K562 (cell line): ENCODE data around the gene TUBB4B. TPM values are rescaled to one million over a fixed set of nuclear protein-coding genes. Genes with fewer than 3 reads are reported as not detected.

Experiments used
- ATAC-seq: fragments of 200-7000 bp; cut with Tn5 transposase; 3 replicates; pipeline ENCODE4 v1.9.1; 2020; ENCODE audit warnings: moderate library complexity
- BruUV-seq: library from RNA; stranded (reverse); fragments of 400-500 nt; replicated peaks from 2 replicates; lab custom pipeline; 2021; lab: Mats Ljungman, UMichigan
- CTCF ChIA-PET: fragments of 300-600 bp; formaldehyde crosslinking; extraction: SDS; loops from one replicate; lab custom pipeline; 2021; ENCODE audit warnings: low intra/inter-chr PET ratio; lab: Yijun Ruan, JAX
- POLR2A ChIA-PET: fragments of 300-600, 350-650 bp; sonication (Branson Sonifier 250); formaldehyde crosslinking; extraction: SDS; loops from one replicate; lab custom pipeline; 2021; ENCODE audit warnings: antibody characterized with exemption, inconsistent platforms; lab: Yijun Ruan, JAX
- DNase-seq, 4 experiments: peaks; one replicate each; pipeline versions ENCODE4 v3.0.0 to v3.0.0-alpha.2; 2011 to 2018; ENCODE audit warnings: low spot score in 3 of 4, mixed read lengths in 3 of 4; ENCODE audit errors: extremely low read depth in 1 of 4
- FAIRE-seq: peaks from 2 replicates; lab custom pipeline; 2011; peaks lifted over from hg19 to GRCh38; lab: Jason Lieb, UNC
- H2AFZ ChIP-seq: 2 replicates; pipeline ENCODE4 v1.6.0; 2011; ENCODE audit warnings: low read depth, low read length, control low read depth, inconsistent platforms
- H3K27ac ChIP-seq: fragments of 200-600 bp; 3 replicates; pipeline ENCODE4 v1.8.0; 2011; ENCODE audit warnings: low read depth, mild to moderate bottlenecking, control low read depth, inconsistent platforms, low read length, moderate library complexity, mixed read lengths; ENCODE audit errors: extremely low read depth
- H3K27me3 ChIP-seq, 2 experiments: fragments of 300-600 bp in 1 of 2; 2 replicates in 1 of 2; 3 replicates in 1 of 2; pipeline versions ENCODE4 v1.6.0 to v1.8.0; 2011; ENCODE audit warnings: inconsistent platforms in 2 of 2, low read length in 2 of 2, mild to moderate bottlenecking in 1 of 2, mixed read lengths in 1 of 2, moderate library complexity in 1 of 2; ENCODE audit not compliant: control insufficient read depth in 2 of 2, insufficient read depth in 2 of 2
- H3K36me3 ChIP-seq: fragments of 300-600 bp; 3 replicates; pipeline ENCODE4 v1.8.0; 2011; ENCODE audit warnings: mild to moderate bottlenecking, low read length, inconsistent platforms; ENCODE audit not compliant: control insufficient read depth, insufficient read depth
- H3K4me1 ChIP-seq, 2 experiments: fragments of 200-600 bp in 1 of 2; replicated peaks in 1 of 2; 2 replicates in 1 of 2; 3 replicates in 1 of 2; pipeline versions ENCODE4 v1.5.1 to v1.8.0; 2011; ENCODE audit warnings: inconsistent platforms in 2 of 2, low read length in 2 of 2, mild to moderate bottlenecking in 1 of 2, mixed read lengths in 1 of 2, moderate library complexity in 1 of 2; ENCODE audit not compliant: control insufficient read depth in 2 of 2, insufficient read depth in 2 of 2
- H3K4me2 ChIP-seq: 2 replicates; pipeline ENCODE4 v1.6.1; 2011; ENCODE audit warnings: low read length, control low read depth, inconsistent platforms, mixed read lengths; ENCODE audit not compliant: insufficient read depth
- H3K4me3 ChIP-seq: fragments of 200-600 bp; sonication (generic), shearing (Covaris generic); 2 replicates; pipeline ENCODE4 v1.5.1; 2016; ENCODE audit warnings: control low read depth, inconsistent platforms
- H3K79me2 ChIP-seq: fragments of 200-600 bp; 3 replicates; pipeline ENCODE4 v1.8.0; 2011; ENCODE audit warnings: low read length, inconsistent platforms; ENCODE audit not compliant: control insufficient read depth, insufficient read depth
- H3K9ac ChIP-seq, 2 experiments: 2 replicates each; pipeline versions ENCODE4 v1.6.0 to v1.6.1; 2011; ENCODE audit warnings: low read depth in 2 of 2, low read length in 2 of 2, control low read depth in 1 of 2, inconsistent platforms in 1 of 2, mild to moderate bottlenecking in 1 of 2, mixed read lengths in 1 of 2; ENCODE audit not compliant: insufficient read depth in 1 of 2
- H3K9me1 ChIP-seq: one replicate; pipeline ENCODE4 v1.6.0; 2011; ENCODE audit warnings: inconsistent platforms, mild to moderate bottlenecking, low read length, moderate library complexity; ENCODE audit not compliant: control insufficient read depth, insufficient read depth
- H3K9me3 ChIP-seq: replicated peaks from 2 replicates; pipeline ENCODE4 v1.5.1; 2011; ENCODE audit warnings: low read depth, low read length, inconsistent platforms; ENCODE audit not compliant: control insufficient read depth, insufficient read depth
- H4K20me1 ChIP-seq: replicated peaks from 2 replicates; pipeline ENCODE4 v1.6.1; 2011; ENCODE audit warnings: low read length, inconsistent platforms, mixed read lengths; ENCODE audit not compliant: control insufficient read depth, insufficient read depth
- CREM ChIP-seq: IDR thresholded peaks from 2 replicates; pipeline ENCODE4 v1.6.1; 2014; ENCODE audit warnings: antibody characterized with exemption, low read depth
- CTCF ChIP-seq, 3 experiments: IDR thresholded peaks in 2 of 3; conservative IDR thresholded peaks in 1 of 3; 2 replicates each; pipeline ENCODE4 v1.5.1; 2011 to 2012; ENCODE audit warnings: low read length in 3 of 3, mild to moderate bottlenecking in 3 of 3, control low read depth in 2 of 3, improper control_type of control experiment in 1 of 3, inconsistent platforms in 1 of 3, low read depth in 1 of 3, mixed read lengths in 1 of 3, moderate library complexity in 1 of 3; ENCODE audit not compliant: insufficient read depth in 2 of 3
- HNRNPL ChIP-seq: fragments of 200-400 bp; formaldehyde crosslinking; IDR thresholded peaks from 2 replicates; pipeline ENCODE4 v1.6.1; 2017; ENCODE audit warnings: low read depth, mild to moderate bottlenecking, low read length
- POLR2G ChIP-seq: fragments of 200-400 bp; formaldehyde crosslinking; IDR thresholded peaks from 2 replicates; pipeline ENCODE4 v1.6.1; 2017; ENCODE audit warnings: low read depth, mild to moderate bottlenecking, antibody characterized with exemption, low read length, moderate library complexity
- WGBS: fragments of 100-300 bp; shearing (Covaris generic); methylation state at CpG from one replicate; pipeline ENCODE4 v1.1.6; 2016; ENCODE audit warnings: low coverage, mixed read lengths; ENCODE audit not compliant: insufficient coverage; ENCODE audit errors: missing lambda C conversion rate; 5-methylcytosine and 5-hydroxymethylcytosine counted together
- in situ Hi-C: fragments of 300-500 bp; cut with MboI; formaldehyde crosslinking; loops from 4 replicates; pipeline ENCODE4 v1.15.0; 2018; ENCODE audit warnings: inconsistent platforms, mixed read lengths
- intact Hi-C: fragments of 100-400 bp; cut with micrococcal nuclease; formaldehyde crosslinking; loops from 2 replicates; pipeline ENCODE4 v1.14.2; 2022
- polyA plus RNA-seq, 8 experiments: library from polyadenylated mRNA; depleted of rRNA in 4 of 8; stranded (reverse) in 5 of 8; unstranded in 3 of 8; fragments of >200 nt; fragmentation: Nextera tagmentation in 2 of 8; fragmentation: Illumina TruSeq in 1 of 8; extraction: Ambion mirVana in 2 of 8; extraction: Trizol in 1 of 8; gene quantifications; 2 replicates each; pipeline versions ENCODE4 v1.2.1 to v1.2.3, GENCODE V29; 2011 to 2014; ENCODE audit warnings: inconsistent platforms in 1 of 8, missing spikeins in 1 of 8
- total RNA-seq, 7 experiments: library from RNA; depleted of rRNA in 6 of 7; stranded (reverse); fragments of >200 nt in 6 of 7; fragmentation: Illumina TruSeq in 2 of 7; extraction: Trizol in 2 of 7; gene quantifications; 2 replicates each; pipeline versions ENCODE4 v1.2.1 to v1.2.3, GENCODE V29; 2011 to 2021; ENCODE audit warnings: low replicate concordance in 1 of 7
- TF ChIP-seq, protein P1 (sequence below), 2 experiments: fragments of 450-650 bp; formaldehyde crosslinking in 1 of 2; IDR thresholded peaks; 2 replicates each; pipeline versions ENCODE4 v1.4.0 to v1.6.1; 2014 to 2020; ENCODE audit warnings: mild to moderate bottlenecking in 2 of 2, borderline replicate concordance in 1 of 2, low read depth in 1 of 2
- TF ChIP-seq, protein P2 (sequence below): IDR thresholded peaks from 2 replicates; pipeline ENCODE4 v1.6.1; 2011; ENCODE audit warnings: borderline replicate concordance, low read depth, mild to moderate bottlenecking, moderate library complexity, low read length; ENCODE audit not compliant: insufficient read depth, poor library complexity, severe bottlenecking

The TUBB4B gene
- total and polyA plus RNA-seq, 9 of the 15 experiments (the other 6 are each of a cell fraction or from before 2014, with no cell fraction given): 24.1 to 443 (median 268) TPM

DNA sequence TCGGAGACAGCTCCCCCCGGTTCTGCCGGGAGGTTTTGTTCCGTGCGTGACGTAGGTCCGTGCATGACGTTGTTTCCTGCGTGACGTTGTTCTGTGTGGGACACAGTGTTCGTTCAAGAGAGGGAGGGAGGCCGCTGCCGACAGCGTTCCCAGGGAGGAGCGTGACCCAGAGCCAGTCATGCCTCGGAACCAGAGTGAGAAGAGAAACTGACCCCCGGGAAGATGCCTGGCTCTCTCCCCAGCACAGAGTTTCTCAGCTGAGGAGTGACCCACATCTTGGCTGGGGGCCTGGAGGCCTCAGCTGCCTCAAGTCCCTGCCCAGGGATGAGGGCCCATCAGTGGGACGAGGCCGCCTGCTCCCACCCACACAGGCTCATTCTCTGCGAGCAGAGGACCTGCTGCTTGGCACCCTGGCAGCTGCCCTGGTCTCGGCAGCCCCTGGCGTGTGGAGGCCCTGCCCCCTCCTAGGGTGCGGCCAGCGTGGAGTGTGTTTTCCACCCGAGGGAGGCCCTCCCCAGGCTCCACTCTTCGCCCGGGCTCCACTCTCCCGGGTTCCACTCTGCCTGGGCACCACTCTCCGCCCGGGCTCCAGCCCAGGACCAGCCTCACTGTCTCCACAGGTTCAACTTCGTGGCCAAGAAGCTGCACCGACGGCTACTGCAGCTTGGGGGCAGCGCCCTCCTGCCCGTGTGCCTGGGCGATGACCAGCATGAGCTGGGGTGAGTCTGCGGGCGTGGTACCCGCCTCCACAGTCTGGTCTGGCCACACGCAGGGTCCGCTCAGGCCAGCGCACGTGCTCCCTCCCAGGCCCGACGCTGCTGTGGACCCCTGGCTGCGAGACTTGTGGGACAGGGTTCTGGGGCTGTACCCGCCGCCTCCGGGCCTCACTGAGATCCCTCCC lies 27.7 kb upstream of the TUBB4B start:
- FAIRE-seq (no peak), DNase-seq (no peak), ATAC-seq (no peak)
- Histone ChIP-seq H3K27me3 (no peaks in the 10 kb centered on the region), H3K27ac (no peak overlapping the region), H3K4me2 (no peak overlapping the region), H3K79me2 (peaks cover 12% of the 10 kb centered on the region; the same call in 2 of the 3 replicates), H2AFZ (no peak overlapping the region), H3K36me3 (peaks cover 48% of the 10 kb centered on the region; the same call in 2 of the 3 replicates), H3K9me1 (no peaks in the 10 kb centered on the region), H3K4me1 (peaks cover 14 to 61% of the 10 kb centered on the region in 2 experiments), H3K4me3 (no peak overlapping the region), H3K9ac (no peak overlapping the region), H3K9me3 (no peaks in the 10 kb centered on the region), H4K20me1 (peaks cover 3% of the 10 kb centered on the region; the same call in 1 of the 2 replicates)
- ChIA-PET CTCF (no interaction called here), POLR2A (interaction anchor here (1.0 to 1.2 kb wide), 2 partner anchors 9 to 32 kb away, joined by 3 read pairs; no protein-coding TSS in a partner anchor)
- BruUV-seq: no TSS peak
- intact Hi-C loops (no loop called here), in situ Hi-C loops (no loop called here)
- 89% methylated on average over 26 of the region's 49 CpGs for WGBS
- TF ChIP-seq CREM: no peak
- TF ChIP-seq, protein P1, sequence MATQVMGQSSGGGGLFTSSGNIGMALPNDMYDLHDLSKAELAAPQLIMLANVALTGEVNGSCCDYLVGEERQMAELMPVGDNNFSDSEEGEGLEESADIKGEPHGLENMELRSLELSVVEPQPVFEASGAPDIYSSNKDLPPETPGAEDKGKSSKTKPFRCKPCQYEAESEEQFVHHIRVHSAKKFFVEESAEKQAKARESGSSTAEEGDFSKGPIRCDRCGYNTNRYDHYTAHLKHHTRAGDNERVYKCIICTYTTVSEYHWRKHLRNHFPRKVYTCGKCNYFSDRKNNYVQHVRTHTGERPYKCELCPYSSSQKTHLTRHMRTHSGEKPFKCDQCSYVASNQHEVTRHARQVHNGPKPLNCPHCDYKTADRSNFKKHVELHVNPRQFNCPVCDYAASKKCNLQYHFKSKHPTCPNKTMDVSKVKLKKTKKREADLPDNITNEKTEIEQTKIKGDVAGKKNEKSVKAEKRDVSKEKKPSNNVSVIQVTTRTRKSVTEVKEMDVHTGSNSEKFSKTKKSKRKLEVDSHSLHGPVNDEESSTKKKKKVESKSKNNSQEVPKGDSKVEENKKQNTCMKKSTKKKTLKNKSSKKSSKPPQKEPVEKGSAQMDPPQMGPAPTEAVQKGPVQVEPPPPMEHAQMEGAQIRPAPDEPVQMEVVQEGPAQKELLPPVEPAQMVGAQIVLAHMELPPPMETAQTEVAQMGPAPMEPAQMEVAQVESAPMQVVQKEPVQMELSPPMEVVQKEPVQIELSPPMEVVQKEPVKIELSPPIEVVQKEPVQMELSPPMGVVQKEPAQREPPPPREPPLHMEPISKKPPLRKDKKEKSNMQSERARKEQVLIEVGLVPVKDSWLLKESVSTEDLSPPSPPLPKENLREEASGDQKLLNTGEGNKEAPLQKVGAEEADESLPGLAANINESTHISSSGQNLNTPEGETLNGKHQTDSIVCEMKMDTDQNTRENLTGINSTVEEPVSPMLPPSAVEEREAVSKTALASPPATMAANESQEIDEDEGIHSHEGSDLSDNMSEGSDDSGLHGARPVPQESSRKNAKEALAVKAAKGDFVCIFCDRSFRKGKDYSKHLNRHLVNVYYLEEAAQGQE (IDR thresholded peaks at IDR 0.05; ENCODE audit: borderline replicate concordance): 0 out of 2 replicates have a peak, but pooled peaks have one; percentile 10
- TF ChIP-seq, protein P1 (CRISPR knock-in tag; IDR thresholded peaks at IDR 0.05; ENCODE audit: low read depth): no peak
- TF ChIP-seq POLR2G: peak; percentile 56; the same call in 1 of the 2 replicates
- TF ChIP-seq, protein P2, sequence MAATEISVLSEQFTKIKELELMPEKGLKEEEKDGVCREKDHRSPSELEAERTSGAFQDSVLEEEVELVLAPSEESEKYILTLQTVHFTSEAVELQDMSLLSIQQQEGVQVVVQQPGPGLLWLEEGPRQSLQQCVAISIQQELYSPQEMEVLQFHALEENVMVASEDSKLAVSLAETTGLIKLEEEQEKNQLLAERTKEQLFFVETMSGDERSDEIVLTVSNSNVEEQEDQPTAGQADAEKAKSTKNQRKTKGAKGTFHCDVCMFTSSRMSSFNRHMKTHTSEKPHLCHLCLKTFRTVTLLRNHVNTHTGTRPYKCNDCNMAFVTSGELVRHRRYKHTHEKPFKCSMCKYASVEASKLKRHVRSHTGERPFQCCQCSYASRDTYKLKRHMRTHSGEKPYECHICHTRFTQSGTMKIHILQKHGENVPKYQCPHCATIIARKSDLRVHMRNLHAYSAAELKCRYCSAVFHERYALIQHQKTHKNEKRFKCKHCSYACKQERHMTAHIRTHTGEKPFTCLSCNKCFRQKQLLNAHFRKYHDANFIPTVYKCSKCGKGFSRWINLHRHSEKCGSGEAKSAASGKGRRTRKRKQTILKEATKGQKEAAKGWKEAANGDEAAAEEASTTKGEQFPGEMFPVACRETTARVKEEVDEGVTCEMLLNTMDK: no peak
- peak; percentile 54; the same call in 1 of the 2 replicates for TF ChIP-seq HNRNPL
- TF ChIP-seq CTCF (IDR thresholded peaks at IDR 0.05 in 2 of 3, conservative IDR thresholded peaks at IDR 0.05 in 1 of 3; ENCODE audit: insufficient read depth in 2 of 3, low read depth in 1 of 3, low read length in 3 of 3): peak in 2 of 3 experiments; percentile 32 to 41; a peak in 3 of 6 replicates
